GM23248 (cell line): ENCODE data around the gene ARPC4. TPM values are rescaled to one million over a fixed set of nuclear protein-coding genes. Genes with fewer than 3 reads are reported as not detected.

Source experiments
- DNase-seq: peaks from one replicate; pipeline ENCODE4 v3.0.0-alpha.2; 2015
- H2AFZ ChIP-seq: fragments of 200-600 bp; sonication (generic); 2 replicates; pipeline ENCODE4 v1.6.1; 2016; ENCODE audit warnings: antibody characterized with exemption
- H3F3A ChIP-seq: fragments of 200-600 bp; sonication (generic); 2 replicates; pipeline ENCODE4 v1.6.1; 2016; ENCODE audit warnings: mild to moderate bottlenecking, antibody characterized with exemption, mixed run types; ENCODE audit not compliant: insufficient read depth
- H3K27ac ChIP-seq: fragments of 200-600 bp; sonication (generic); 2 replicates; pipeline ENCODE4 v1.5.1; 2016; ENCODE audit warnings: mild to moderate bottlenecking
- H3K27me3 ChIP-seq: fragments of 200-600 bp; sonication (generic); replicated peaks from 2 replicates; pipeline ENCODE4 v1.6.1; 2016; ENCODE audit warnings: mild to moderate bottlenecking; ENCODE audit not compliant: insufficient read depth
- H3K36me3 ChIP-seq: fragments of 200-600 bp; sonication (generic); 2 replicates; pipeline ENCODE4 v1.6.1; 2016; ENCODE audit warnings: low read depth, mild to moderate bottlenecking
- H3K4me1 ChIP-seq: fragments of 200-600 bp; sonication (generic); 2 replicates; pipeline ENCODE4 v1.6.1; 2016; ENCODE audit warnings: mild to moderate bottlenecking; ENCODE audit not compliant: insufficient read depth
- H3K4me2 ChIP-seq: fragments of 200-600 bp; sonication (generic); one replicate; pipeline ENCODE4 v1.6.1; 2016; ENCODE audit warnings: mild to moderate bottlenecking; ENCODE audit not compliant: unreplicated experiment
- H3K4me3 ChIP-seq: fragments of 200-600 bp; sonication (generic); 2 replicates; pipeline ENCODE4 v1.5.1; 2016; ENCODE audit warnings: mild to moderate bottlenecking
- H3K79me2 ChIP-seq: fragments of 200-600 bp; sonication (generic); 2 replicates; pipeline ENCODE4 v1.6.1; 2016; ENCODE audit warnings: mild to moderate bottlenecking; ENCODE audit not compliant: insufficient read depth
- H3K9ac ChIP-seq: fragments of 200-600 bp; sonication (generic); 2 replicates; pipeline ENCODE4 v1.6.1; 2016; ENCODE audit warnings: mild to moderate bottlenecking
- H3K9me2 ChIP-seq: fragments of 200-600 bp; sonication (generic); 2 replicates; pipeline ENCODE4 v1.6.1; 2016; ENCODE audit warnings: mixed run types, mild to moderate bottlenecking, moderate library complexity; ENCODE audit not compliant: insufficient read depth
- H3K9me3 ChIP-seq: fragments of 200-600 bp; sonication (generic); one replicate; pipeline ENCODE4 v1.6.1; 2017; ENCODE audit warnings: low read depth
- H4K20me1 ChIP-seq: fragments of 200-600 bp; sonication (generic); 2 replicates; pipeline ENCODE4 v1.6.0; 2016; ENCODE audit not compliant: insufficient read depth
- EZH2 ChIP-seq: fragments of 200-600 bp; sonication (generic); IDR thresholded peaks from 2 replicates; pipeline ENCODE4 v1.6.1; 2018; ENCODE audit warnings: antibody characterized with exemption, mild to moderate bottlenecking; ENCODE audit not compliant: insufficient read depth, poor library complexity, severe bottlenecking
- EZH2phosphoT487 ChIP-seq: fragments of 200-600 bp; sonication (generic); IDR thresholded peaks from 2 replicates; pipeline ENCODE4 v1.6.1; 2018; ENCODE audit warnings: antibody characterized with exemption, moderate library complexity, mild to moderate bottlenecking, low read depth; ENCODE audit not compliant: insufficient read depth
- WGBS, 2 experiments: methylation state at CpG; one replicate each; pipeline ENCODE4 v1.1.6; 2015 to 2017; ENCODE audit warnings: low lambda C conversion rate in 2 of 2, low coverage in 1 of 2; ENCODE audit errors: missing lambda C conversion rate in 2 of 2; 5-methylcytosine and 5-hydroxymethylcytosine counted together
- in situ Hi-C: fragments of 300-500 bp; cut with MboI; formaldehyde crosslinking; loops from 2 replicates; pipeline ENCODE4 v1.15.0; 2020
- polyA plus RNA-seq: library from polyadenylated mRNA; unstranded; fragments of >200 nt; fragmentation: Nextera tagmentation; extraction: Ambion mirVana; gene quantifications from 2 replicates; pipeline ENCODE4 v1.2.1, GENCODE V29; 2016
- total RNA-seq: library from RNA; depleted of rRNA; stranded (reverse); fragments of >200 nt; shearing (Covaris generic); gene quantifications from 2 replicates; pipeline ENCODE4 v1.2.3, GENCODE V29; 2014

Gene ARPC4
- total and polyA plus RNA-seq, 2 experiments from 2014 or later: 182 to 315 TPM

- Histone ChIP-seq H3F3A (no peaks in the 10 kb centered on the region), H3K36me3 (peaks cover 3% of the 10 kb centered on the region; the same call in 1 of the 2 replicates), H3K27ac (no peak overlapping the region), H4K20me1 (no peaks in the 10 kb centered on the region), H2AFZ (no peak overlapping the region), H3K9me2 (no peaks in the 10 kb centered on the region), H3K9ac (no peak overlapping the region), H3K9me3 (no peaks in the 10 kb centered on the region), H3K4me3 (no peak overlapping the region), H3K4me2 (no peak overlapping the region), H3K4me1 (no peaks in the 10 kb centered on the region), H3K79me2 (no peaks in the 10 kb centered on the region), H3K27me3 (no peaks in the 10 kb centered on the region)
- in situ Hi-C loops: no loop called here
- TF ChIP-seq EZH2phosphoT487 (no peak), EZH2 (no peak)
- 92 to 93% methylated on average over 9 of the region's 9 CpGs for WGBS, 2 experiments
- no peak for DNase-seq
Measured at GRCh38 chr3:9815986-9816385, 23.1 kb downstream of the ARPC4 start.

- Histone ChIP-seq H3K4me2 (no peak overlapping the region), H3K36me3 (peaks cover 3% of the 10 kb centered on the region; the same call in 1 of the 2 replicates), H3K27ac (no peak overlapping the region), H3K9me2 (no peaks in the 10 kb centered on the region), H4K20me1 (no peaks in the 10 kb centered on the region), H3K27me3 (no peaks in the 10 kb centered on the region), H3K4me1 (no peaks in the 10 kb centered on the region), H3K9me3 (no peaks in the 10 kb centered on the region), H3F3A (no peaks in the 10 kb centered on the region), H3K4me3 (no peak overlapping the region), H3K79me2 (no peaks in the 10 kb centered on the region), H3K9ac (no peak overlapping the region), H2AFZ (no peak overlapping the region)
- DNase-seq: peak; percentile 23
- WGBS, 2 experiments: 83 to 85% methylated on average over 6 of the region's 6 CpGs
- TF ChIP-seq EZH2: no peak
- TF ChIP-seq EZH2phosphoT487: no peak
- in situ Hi-C loops: no loop called here
Measured at GRCh38 chr3:9817436-9817835, 24.6 kb downstream of the ARPC4 start.

- H3K9me3 ChIP-seq: no peaks in the 10 kb centered on the region
- DNase-seq: no peak
- peaks cover 3% of the 10 kb centered on the region; the same call in 1 of the 2 replicates for H3K36me3 ChIP-seq
- H3K27me3 ChIP-seq: no peaks in the 10 kb centered on the region
- TF ChIP-seq EZH2phosphoT487: no peak
- no peak for TF ChIP-seq EZH2
- no peak overlapping the region for H3K27ac ChIP-seq
- H2AFZ ChIP-seq: no peak overlapping the region
- no peaks in the 10 kb centered on the region for H3K4me1 ChIP-seq
- no peaks in the 10 kb centered on the region for H3F3A ChIP-seq
- H3K9me2 ChIP-seq: no peaks in the 10 kb centered on the region
- H4K20me1 ChIP-seq: no peaks in the 10 kb centered on the region
- H3K4me2 ChIP-seq: no peak overlapping the region
- no peak overlapping the region for H3K4me3 ChIP-seq
- H3K9ac ChIP-seq: no peak overlapping the region
- WGBS, 2 experiments: 93 to 97% methylated on average over 6 to 7 of the region's 7 CpGs
- in situ Hi-C loops: no loop called here
- no peaks in the 10 kb centered on the region for H3K79me2 ChIP-seq
Measured at GRCh38 chr3:9818666-9819335, 25.9 kb downstream of the ARPC4 start.

- H3K4me2 ChIP-seq: no peak overlapping the region
- no peaks in the 10 kb centered on the region for H3K9me2 ChIP-seq
- H3F3A ChIP-seq: no peaks in the 10 kb centered on the region
- in situ Hi-C loops: no loop called here
- H2AFZ ChIP-seq: no peak overlapping the region
- no peak for DNase-seq
- H3K9ac ChIP-seq: no peak overlapping the region
- no peaks in the 10 kb centered on the region for H3K4me1 ChIP-seq
- H3K4me3 ChIP-seq: no peak overlapping the region
- WGBS, 2 experiments: 90 to 92% methylated on average over 11 to 12 of the region's 12 CpGs
- TF ChIP-seq EZH2phosphoT487: no peak
- H3K27me3 ChIP-seq: no peaks in the 10 kb centered on the region
- H3K36me3 ChIP-seq: peaks cover 3% of the 10 kb centered on the region; the same call in 1 of the 2 replicates
- no peaks in the 10 kb centered on the region for H3K79me2 ChIP-seq
- no peak overlapping the region for H3K27ac ChIP-seq
- H4K20me1 ChIP-seq: no peaks in the 10 kb centered on the region
- H3K9me3 ChIP-seq: no peaks in the 10 kb centered on the region
Measured at GRCh38 chr3:9820543-9820942, 27.7 kb downstream of the ARPC4 start.

- in situ Hi-C loops: no loop called here
- Histone ChIP-seq H3K79me2 (no peaks in the 10 kb centered on the region), H3K9me2 (no peaks in the 10 kb centered on the region), H3K27ac (no peak overlapping the region), H4K20me1 (no peaks in the 10 kb centered on the region), H2AFZ (no peak overlapping the region), H3K27me3 (no peaks in the 10 kb centered on the region), H3K4me1 (no peaks in the 10 kb centered on the region), H3K9me3 (no peaks in the 10 kb centered on the region), H3F3A (no peaks in the 10 kb centered on the region), H3K9ac (no peak overlapping the region), H3K4me3 (no peak overlapping the region), H3K4me2 (no peak overlapping the region), H3K36me3 (peaks cover 3% of the 10 kb centered on the region; the same call in 1 of the 2 replicates)
- WGBS, 2 experiments: 80 to 89% methylated on average over 2 of the region's 2 CpGs
- TF ChIP-seq EZH2phosphoT487 (no peak), EZH2 (no peak)
- DNase-seq: peak; percentile 31
Measured at GRCh38 chr3:9820946-9821345, 28.1 kb downstream of the ARPC4 start.
